Memory B cell (primary cell): ENCODE measurements around the gene CELF4.

ENCODE experiments used
- ATAC-seq: fragments of 150-1000 bp; cut with Tn5 transposase; 2 replicates; pipeline ENCODE4 v1.10.0; 2021; ENCODE audit warnings: low read depth, mild to moderate bottlenecking, moderate library complexity
- DNase-seq, 2 donors: peaks; one replicate each; pipeline ENCODE4 v3.0.0; 2022; ENCODE audit warnings: low spot score in 2 of 2
- H3K27ac Mint-ChIP-seq: one replicate; pipeline ENCODE4 v1.8.0; 2022; ENCODE audit warnings: mild to moderate bottlenecking, moderate library complexity, mixed read lengths
- H3K27me3 Mint-ChIP-seq: one replicate; pipeline ENCODE4 v1.8.0; 2022; ENCODE audit warnings: mixed read lengths
- H3K36me3 Mint-ChIP-seq: one replicate; pipeline ENCODE4 v1.8.0; 2022; ENCODE audit warnings: mild to moderate bottlenecking, mixed read lengths
- H3K4me1 Mint-ChIP-seq: one replicate; pipeline ENCODE4 v1.8.0; 2022; ENCODE audit warnings: mixed read lengths
- H3K4me3 Mint-ChIP-seq: one replicate; pipeline ENCODE4 v1.8.0; 2022; ENCODE audit warnings: mild to moderate bottlenecking, moderate library complexity, mixed read lengths
- H3K9me3 Mint-ChIP-seq: one replicate; pipeline ENCODE4 v1.8.0; 2022; ENCODE audit warnings: mixed read lengths

CELF4 gene

GRCh38 chr18:37494406-37494805 is 71.2 kb downstream of the CELF4 start:
- Mint-ChIP-seq H3K4me1 (no peaks in the 10 kb centered on the region), H3K27me3 (peaks cover 10% of the 10 kb centered on the region), H3K27ac (no peak overlapping the region), H3K4me3 (no peak overlapping the region), H3K36me3 (peaks cover 2% of the 10 kb centered on the region), H3K9me3 (peaks cover 3% of the 10 kb centered on the region)
- ATAC-seq = no peak
- DNase-seq = no peak

- Mint-ChIP-seq H3K4me1 (no peaks in the 10 kb centered on the region), H3K27me3 (peaks cover 7% of the 10 kb centered on the region), H3K9me3 (peaks cover 3% of the 10 kb centered on the region), H3K4me3 (no peak overlapping the region), H3K36me3 (peaks cover 2% of the 10 kb centered on the region), H3K27ac (no peak overlapping the region)
- DNase-seq (no peak), ATAC-seq (no peak)
These were observed 72.2 kb downstream of the CELF4 start for GRCh38 chr18:37493352-37493935.

- H3K4me1 Mint-ChIP-seq = no peaks in the 10 kb centered on the region
- peaks cover 2% of the 10 kb centered on the region for H3K36me3 Mint-ChIP-seq
- peaks cover 3% of the 10 kb centered on the region for H3K9me3 Mint-ChIP-seq
- H3K27me3 Mint-ChIP-seq = peaks cover 12% of the 10 kb centered on the region
- ATAC-seq = no peak
- no peak overlapping the region for H3K4me3 Mint-ChIP-seq
- no peak for DNase-seq
- H3K27ac Mint-ChIP-seq = no peak overlapping the region
These were observed 72.6 kb downstream of the CELF4 start for GRCh38 chr18:37492952-37493351.

- peaks cover 3% of the 10 kb centered on the region for H3K9me3 Mint-ChIP-seq
- H3K27me3 Mint-ChIP-seq = peaks cover 24% of the 10 kb centered on the region
These were observed 74.1 kb downstream of the CELF4 start for GRCh38 chr18:37491526-37491925.

GRCh38 chr18:37489998-37490397 is 75.6 kb downstream of the CELF4 start:
- H3K27me3 Mint-ChIP-seq = peaks cover 30% of the 10 kb centered on the region
- H3K4me1 Mint-ChIP-seq = peaks cover 10% of the 10 kb centered on the region
- ATAC-seq = no peak
- H3K36me3 Mint-ChIP-seq = peaks cover 6% of the 10 kb centered on the region
- no peak for DNase-seq
- H3K27ac Mint-ChIP-seq = no peak overlapping the region
- no peak overlapping the region for H3K4me3 Mint-ChIP-seq
- peaks cover 3% of the 10 kb centered on the region for H3K9me3 Mint-ChIP-seq

More at GRCh38 chr18:37491526-37491925, 74.1 kb downstream of the CELF4 start:
- Mint-ChIP-seq H3K36me3 (peaks cover 4% of the 10 kb centered on the region), H3K4me3 (no peak overlapping the region), H3K4me1 (peaks cover 3% of the 10 kb centered on the region), H3K27ac (no peak overlapping the region)
- no peak for DNase-seq
- ATAC-seq = no peak

GRCh38 chr18:37489011-37489410 is 76.6 kb downstream of the CELF4 start:
- DNase-seq = no peak
- Mint-ChIP-seq H3K4me1 (peaks cover 10% of the 10 kb centered on the region), H3K4me3 (no peak overlapping the region), H3K36me3 (peaks cover 6% of the 10 kb centered on the region), H3K27me3 (peaks cover 34% of the 10 kb centered on the region), H3K9me3 (peaks cover 3% of the 10 kb centered on the region), H3K27ac (no peak overlapping the region)
- no peak for ATAC-seq

GRCh38 chr18:37487400-37487867 is 78.2 kb downstream of the CELF4 start:
- DNase-seq (no peak), ATAC-seq (no peak)
- peaks cover 6% of the 10 kb centered on the region for H3K36me3 Mint-ChIP-seq
- H3K9me3 Mint-ChIP-seq = peaks cover 4% of the 10 kb centered on the region
- peaks cover 36% of the 10 kb centered on the region for H3K27me3 Mint-ChIP-seq
- no peak overlapping the region for H3K4me3 Mint-ChIP-seq
- no peak overlapping the region for H3K27ac Mint-ChIP-seq
- peaks cover 10% of the 10 kb centered on the region for H3K4me1 Mint-ChIP-seq

- H3K27ac Mint-ChIP-seq = no peak overlapping the region
- H3K4me3 Mint-ChIP-seq = no peak overlapping the region
- DNase-seq (no peak), ATAC-seq (no peak)
- H3K36me3 Mint-ChIP-seq = peaks cover 6% of the 10 kb centered on the region
- H3K9me3 Mint-ChIP-seq = peaks cover 4% of the 10 kb centered on the region
- peaks cover 38% of the 10 kb centered on the region for H3K27me3 Mint-ChIP-seq
- peaks cover 10% of the 10 kb centered on the region for H3K4me1 Mint-ChIP-seq
These were observed 78.8 kb downstream of the CELF4 start for GRCh38 chr18:37486848-37487247.

- Mint-ChIP-seq H3K27me3 (peaks cover 34% of the 10 kb centered on the region), H3K4me3 (no peak overlapping the region), H3K36me3 (peaks cover 4% of the 10 kb centered on the region), H3K9me3 (peaks cover 1% of the 10 kb centered on the region), H3K27ac (no peak overlapping the region), H3K4me1 (peaks cover 10% of the 10 kb centered on the region)
- ATAC-seq (no peak), DNase-seq (no peak)
These were observed 80.4 kb downstream of the CELF4 start for GRCh38 chr18:37484983-37485834.

- no peak for DNase-seq
- H3K27me3 Mint-ChIP-seq = peaks cover 34% of the 10 kb centered on the region
- no peak overlapping the region for H3K4me3 Mint-ChIP-seq
- H3K4me1 Mint-ChIP-seq = peaks cover 10% of the 10 kb centered on the region
- no peak overlapping the region for H3K27ac Mint-ChIP-seq
- H3K9me3 Mint-ChIP-seq = peaks cover 1% of the 10 kb centered on the region
- ATAC-seq = no peak
- H3K36me3 Mint-ChIP-seq = peaks cover 4% of the 10 kb centered on the region
These were observed 81.4 kb downstream of the CELF4 start for GRCh38 chr18:37483984-37484819.

GRCh38 chr18:37483221-37483971 is 82.2 kb downstream of the CELF4 start:
- no peak for DNase-seq
- Mint-ChIP-seq H3K4me1 (peaks cover 10% of the 10 kb centered on the region), H3K27me3 (peaks cover 33% of the 10 kb centered on the region), H3K9me3 (peaks cover 1% of the 10 kb centered on the region), H3K36me3 (peaks cover 4% of the 10 kb centered on the region), H3K27ac (no peak overlapping the region), H3K4me3 (no peak overlapping the region)
- ATAC-seq = no peak

- ATAC-seq (no peak), DNase-seq (no peak)
- no peak overlapping the region for H3K4me3 Mint-ChIP-seq
- peaks cover 27% of the 10 kb centered on the region for H3K27me3 Mint-ChIP-seq
- no peak overlapping the region for H3K27ac Mint-ChIP-seq
- peaks cover 1% of the 10 kb centered on the region for H3K9me3 Mint-ChIP-seq
- peaks cover 4% of the 10 kb centered on the region for H3K36me3 Mint-ChIP-seq
- H3K4me1 Mint-ChIP-seq = peaks cover 10% of the 10 kb centered on the region
These were observed 83.2 kb downstream of the CELF4 start for GRCh38 chr18:37482433-37482832.

- H3K4me1 Mint-ChIP-seq = peaks cover 10% of the 10 kb centered on the region
- no peak overlapping the region for H3K4me3 Mint-ChIP-seq
- peaks cover 23% of the 10 kb centered on the region for H3K27me3 Mint-ChIP-seq
- no peak for DNase-seq
- ATAC-seq = no peak
- H3K9me3 Mint-ChIP-seq = peaks cover 1% of the 10 kb centered on the region
- H3K27ac Mint-ChIP-seq = no peak overlapping the region
- peaks cover 4% of the 10 kb centered on the region for H3K36me3 Mint-ChIP-seq
These were observed 83.6 kb downstream of the CELF4 start for GRCh38 chr18:37482002-37482401.
